Tibial nerve (tissue), 4 donors: ENCODE measurements around the gene NUDT6. TPM values are rescaled to one million over a fixed set of nuclear protein-coding genes. Genes with fewer than 3 reads are reported as not detected.
"Not testable (repeated sequence)": the region's sequence is repeated elsewhere in the genome, so short reads cannot be mapped to it uniquely, and the experiment has no call there.

Experiments
- DNase-seq, 2 donors: peaks; one replicate each; pipeline ENCODE4 v3.0.0-alpha.2; 2019; ENCODE audit warnings: low spot score in 2 of 2
- H3K27ac ChIP-seq, 4 donors: fragments of 200-600 bp; sonication (generic) in 3 of 4; one replicate each; pipeline ENCODE4 v1.5.1; 2017 to 2019; ENCODE audit warnings: mild to moderate bottlenecking in 1 of 4
- H3K27me3 ChIP-seq, 2 donors: fragments of 200-600 bp; sonication (generic) in 1 of 2; one replicate each; pipeline versions ENCODE4 v1.5.1 to v1.6.0; 2017 to 2019
- H3K36me3 ChIP-seq, 3 donors: fragments of 200-600 bp; sonication (generic); one replicate each; pipeline ENCODE4 v1.5.1; 2018 to 2019
- H3K4me1 ChIP-seq, 4 donors: fragments of 200-600 bp; sonication (generic) in 3 of 4; one replicate each; pipeline ENCODE4 v1.5.1; 2017 to 2019
- H3K4me3 ChIP-seq, 4 donors: fragments of 200-600 bp; sonication (generic) in 3 of 4; one replicate each; pipeline ENCODE4 v1.5.1; 2017 to 2019; ENCODE audit warnings: mild to moderate bottlenecking in 1 of 4, moderate library complexity in 1 of 4
- H3K9me3 ChIP-seq, 4 donors: fragments of 200-600 bp; sonication (generic) in 3 of 4; one replicate each; pipeline ENCODE4 v1.5.1; 2017 to 2019
- EP300 ChIP-seq, 2 donors: sonication (generic); formaldehyde crosslinking; IDR thresholded peaks; one replicate each; pipeline ENCODE4 v1.6.1; 2017; ENCODE audit warnings: antibody characterized with exemption in 2 of 2, mild to moderate bottlenecking in 1 of 2
- POLR2A ChIP-seq, 2 donors: fragments of 450-650 bp; IDR thresholded peaks; one replicate each; pipeline ENCODE4 v1.6.1; 2017; ENCODE audit warnings: antibody characterized with exemption in 2 of 2, mild to moderate bottlenecking in 2 of 2, moderate library complexity in 2 of 2
- WGBS, 2 donors: methylation state at CpG; one replicate each; pipeline ENCODE4 v1.1.5; 2018; 5-methylcytosine and 5-hydroxymethylcytosine counted together
- total RNA-seq, 4 donors: library from RNA; depleted of rRNA; stranded (reverse); fragments of >200 nt; gene quantifications; one replicate each; pipeline ENCODE4 v1.1.0, GENCODE V29; 2016
- TF ChIP-seq, protein P1 (sequence below), 5 experiments: fragments of 200-600 bp in 3 of 5; fragments of 450-650 bp in 2 of 5; sonication (generic) in 3 of 5; IDR thresholded peaks; one replicate each; pipeline ENCODE4 v1.5.1; 2016 to 2019; ENCODE audit warnings: antibody characterized with exemption in 5 of 5, mild to moderate bottlenecking in 3 of 5, moderate library complexity in 2 of 5

The NUDT6 gene
- total RNA-seq, 4 donors from 2014 or later = 8.7 to 20.1 (median 11.0) TPM

DNA sequence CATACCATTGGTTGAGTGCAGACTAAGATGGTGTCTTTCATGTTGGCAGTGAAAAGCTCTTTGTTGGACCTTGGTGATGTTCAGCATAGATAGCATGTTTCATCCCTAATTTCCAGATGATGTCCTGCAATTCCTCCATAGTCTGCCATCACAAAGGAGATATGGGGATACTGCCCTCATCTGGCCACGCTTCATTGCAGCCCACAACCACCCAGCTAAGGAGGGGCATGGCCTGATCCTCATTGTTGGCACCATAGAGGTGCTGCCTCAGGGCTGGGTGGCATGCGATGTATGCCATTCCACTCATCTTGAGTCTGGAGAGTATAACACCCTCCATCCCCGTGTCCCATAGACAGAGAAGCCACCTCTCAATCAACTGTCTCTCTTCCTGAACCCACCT lies 31.5 kb upstream of the NUDT6 start:
- Histone ChIP-seq H3K36me3 (peaks cover 0 to 57% (median 3%) of the 10 kb centered on the region in 3 donors), H3K27ac (no peak overlapping the region), H3K9me3 (no peaks in the 10 kb centered on the region), H3K27me3 (no peaks in the 10 kb centered on the region), H3K4me1 (no peaks in the 10 kb centered on the region), H3K4me3 (no peak overlapping the region)
- TF ChIP-seq, protein P1, sequence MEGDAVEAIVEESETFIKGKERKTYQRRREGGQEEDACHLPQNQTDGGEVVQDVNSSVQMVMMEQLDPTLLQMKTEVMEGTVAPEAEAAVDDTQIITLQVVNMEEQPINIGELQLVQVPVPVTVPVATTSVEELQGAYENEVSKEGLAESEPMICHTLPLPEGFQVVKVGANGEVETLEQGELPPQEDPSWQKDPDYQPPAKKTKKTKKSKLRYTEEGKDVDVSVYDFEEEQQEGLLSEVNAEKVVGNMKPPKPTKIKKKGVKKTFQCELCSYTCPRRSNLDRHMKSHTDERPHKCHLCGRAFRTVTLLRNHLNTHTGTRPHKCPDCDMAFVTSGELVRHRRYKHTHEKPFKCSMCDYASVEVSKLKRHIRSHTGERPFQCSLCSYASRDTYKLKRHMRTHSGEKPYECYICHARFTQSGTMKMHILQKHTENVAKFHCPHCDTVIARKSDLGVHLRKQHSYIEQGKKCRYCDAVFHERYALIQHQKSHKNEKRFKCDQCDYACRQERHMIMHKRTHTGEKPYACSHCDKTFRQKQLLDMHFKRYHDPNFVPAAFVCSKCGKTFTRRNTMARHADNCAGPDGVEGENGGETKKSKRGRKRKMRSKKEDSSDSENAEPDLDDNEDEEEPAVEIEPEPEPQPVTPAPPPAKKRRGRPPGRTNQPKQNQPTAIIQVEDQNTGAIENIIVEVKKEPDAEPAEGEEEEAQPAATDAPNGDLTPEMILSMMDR (IDR thresholded peaks at IDR 0.05) = no peak
- TF ChIP-seq POLR2A (IDR thresholded peaks at IDR 0.05) (no peak), EP300 (IDR thresholded peaks at IDR 0.05) (no peak)
- no peak for DNase-seq
- 100% methylated on average over 3 of the region's 3 CpGs for WGBS, 2 donors

DNA sequence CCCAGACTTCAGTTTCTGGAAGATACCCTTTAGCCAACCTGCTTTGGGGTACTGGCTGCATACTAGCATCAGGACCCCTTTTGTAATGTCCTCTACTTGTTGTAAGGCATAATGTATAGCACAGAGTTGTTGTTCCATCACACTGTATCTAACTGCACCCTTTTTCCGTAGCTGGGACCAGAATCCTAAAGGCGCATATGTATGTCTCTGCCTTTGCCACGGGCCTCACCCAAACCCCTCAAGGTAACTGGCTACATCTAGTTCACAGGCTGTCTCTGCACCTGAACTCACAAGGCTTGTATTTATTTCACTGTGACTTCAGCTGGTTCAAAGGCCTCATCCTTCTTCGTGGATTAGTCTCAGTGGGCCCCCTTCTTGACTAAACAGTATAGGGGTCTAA lies 29.6 kb upstream of the NUDT6 start:
- 96 to 98% methylated on average over 4 of the region's 4 CpGs for WGBS, 2 donors
- H3K4me1 ChIP-seq = no peaks in the 10 kb centered on the region
- H3K27me3 ChIP-seq = no peaks in the 10 kb centered on the region
- DNase-seq = no peak
- no peaks in the 10 kb centered on the region for H3K9me3 ChIP-seq
- H3K36me3 ChIP-seq = peaks cover 0 to 76% (median 8%) of the 10 kb centered on the region in 3 donors
- no peak overlapping the region for H3K27ac ChIP-seq
- H3K4me3 ChIP-seq = no peak overlapping the region
- TF ChIP-seq, protein P1 (IDR thresholded peaks at IDR 0.05) = no peak
- TF ChIP-seq POLR2A (IDR thresholded peaks at IDR 0.05) = no peak
- TF ChIP-seq EP300 (IDR thresholded peaks at IDR 0.05) = no peak

DNA sequence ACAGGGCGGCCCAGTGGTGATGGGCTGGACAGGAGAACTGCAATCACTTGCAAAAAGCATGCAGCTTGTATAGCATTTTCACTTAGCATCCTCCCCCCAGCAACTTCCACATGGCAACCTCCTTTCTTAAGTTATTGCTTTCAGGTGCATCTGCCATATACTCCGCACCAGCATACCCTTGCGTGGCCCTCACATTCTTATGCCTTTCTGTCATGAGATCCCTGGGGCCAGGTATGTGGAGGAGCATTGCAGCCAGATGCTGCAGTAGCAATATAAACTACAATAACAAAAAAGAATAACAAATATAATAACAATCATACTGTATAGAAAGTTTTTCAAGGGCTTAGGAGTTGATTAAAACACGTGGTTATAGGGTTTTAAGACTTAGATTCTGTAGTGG lies 26.3 kb upstream of the NUDT6 start:
- H3K36me3 ChIP-seq = peaks cover 0 to 93% (median 8%) of the 10 kb centered on the region in 3 donors
- no peak overlapping the region for H3K27ac ChIP-seq
- 91 to 96% methylated on average over 4 of the region's 4 CpGs for WGBS, 2 donors
- no peaks in the 10 kb centered on the region for H3K4me1 ChIP-seq
- TF ChIP-seq POLR2A (IDR thresholded peaks at IDR 0.05) (no peak), EP300 (IDR thresholded peaks at IDR 0.05) (no peak)
- TF ChIP-seq, protein P1 (IDR thresholded peaks at IDR 0.05) = no peak
- no peak overlapping the region for H3K4me3 ChIP-seq
- no peak for DNase-seq
- no peaks in the 10 kb centered on the region for H3K9me3 ChIP-seq
- no peaks in the 10 kb centered on the region for H3K27me3 ChIP-seq

DNA sequence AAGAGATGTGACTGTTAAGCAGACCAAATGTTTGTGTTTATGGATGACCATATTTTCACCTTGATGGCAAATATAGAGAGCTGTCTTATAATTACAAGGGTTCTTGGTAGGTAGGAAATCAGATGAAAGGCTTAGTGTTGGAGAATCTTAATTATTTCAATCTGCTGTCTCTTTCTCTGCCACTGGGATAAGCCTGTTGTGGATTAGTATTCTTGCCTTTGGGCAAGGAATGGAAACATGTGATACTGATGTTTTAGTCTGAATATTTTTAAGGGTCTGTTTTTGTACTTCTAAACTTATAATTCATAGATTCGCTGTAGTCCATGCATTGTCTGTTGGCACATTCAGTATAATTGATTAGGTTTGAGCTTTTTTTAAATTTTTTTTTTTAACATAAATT lies 23.7 kb upstream of the NUDT6 start:
- no peaks in the 10 kb centered on the region for H3K27me3 ChIP-seq
- WGBS, 2 donors = 93 to 100% methylated on average over 1 of the region's 1 CpG
- H3K36me3 ChIP-seq = peaks cover 0 to 73% (median 8%) of the 10 kb centered on the region in 3 donors
- no peak for DNase-seq
- H3K27ac ChIP-seq = no peak overlapping the region
- no peaks in the 10 kb centered on the region for H3K4me1 ChIP-seq
- TF ChIP-seq, protein P1 (IDR thresholded peaks at IDR 0.05) = no peak
- no peak for TF ChIP-seq EP300 (IDR thresholded peaks at IDR 0.05)
- peaks cover 0 to 2% (median 0%) of the 10 kb centered on the region in 4 donors for H3K9me3 ChIP-seq
- no peak overlapping the region for H3K4me3 ChIP-seq

DNA sequence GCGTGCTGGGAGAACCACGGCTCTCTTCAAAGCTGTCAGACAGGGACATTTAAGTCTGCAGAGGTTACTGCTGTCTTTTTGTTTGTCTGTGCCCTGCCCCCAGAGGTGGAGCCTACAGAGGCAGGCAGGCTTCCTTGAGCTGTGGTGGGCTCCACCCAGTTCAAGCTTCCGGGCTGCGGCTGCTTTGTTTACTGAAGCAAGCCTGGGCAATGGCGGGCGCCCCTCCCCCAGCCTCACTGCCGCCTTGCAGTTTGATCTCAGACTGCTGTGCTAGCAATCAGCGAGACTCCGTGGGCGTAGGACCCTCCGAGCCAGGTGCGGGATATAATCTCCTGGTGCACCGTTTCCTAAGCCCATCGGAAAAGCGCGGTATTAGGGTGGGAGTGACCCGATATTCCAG lies 22.7 kb upstream of the NUDT6 start:
- 94 to 97% methylated on average over 15 to 17 of the region's 17 CpGs for WGBS, 2 donors

DNA sequence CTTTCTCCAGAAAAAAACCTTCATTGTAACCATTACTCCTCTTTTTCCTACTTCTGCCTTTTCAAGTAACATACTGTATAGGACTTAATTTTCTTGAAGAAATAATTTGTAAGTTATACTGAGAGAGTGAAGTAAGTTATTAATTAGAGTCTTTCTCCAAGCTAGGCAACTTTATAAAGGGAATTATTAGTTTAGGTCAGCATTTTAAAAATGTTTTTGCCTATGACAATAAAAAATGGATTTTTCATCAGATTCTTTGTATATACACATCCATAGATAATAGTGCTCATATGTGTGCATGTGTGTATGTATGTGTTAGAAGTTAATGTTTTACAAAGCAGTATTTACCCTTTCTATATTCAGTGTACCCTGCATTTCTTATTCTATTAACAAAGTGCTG lies 10.4 kb upstream of the NUDT6 start:
- Histone ChIP-seq H3K4me3 (no peak overlapping the region), H3K27me3 (no peaks in the 10 kb centered on the region), H3K4me1 (no peaks in the 10 kb centered on the region), H3K9me3 (no peaks in the 10 kb centered on the region), H3K36me3 (peaks cover 0 to 70% (median 0%) of the 10 kb centered on the region in 3 donors), H3K27ac (no peak overlapping the region)
- TF ChIP-seq EP300 (IDR thresholded peaks at IDR 0.05) (no peak), POLR2A (IDR thresholded peaks at IDR 0.05) (no peak)
- TF ChIP-seq, protein P1 (IDR thresholded peaks at IDR 0.05) = no peak
- DNase-seq = no peak

More for the DNA sequence above, 22.7 kb upstream of the NUDT6 start:
- not testable (repeated sequence) for DNase-seq, H3K4me3 ChIP-seq, H3K4me1 ChIP-seq, H3K27ac ChIP-seq, H3K9me3 ChIP-seq, H3K27me3 ChIP-seq
- peaks cover 0 to 62% (median 8%) of the 10 kb centered on the region in 3 donors for H3K36me3 ChIP-seq
